ENCODE results near the gene ADAMTSL5. TPM values are rescaled to one million over a fixed set of nuclear protein-coding genes. Genes with fewer than 3 reads are reported as not detected.

ADAMTSL5 gene
- total and polyA plus RNA-seq, 2 of the 13 experiments (the other 11 are each of a cell fraction or from before 2014, with no cell fraction given) = 0.60 to 2.7 TPM

GRCh38 chr19:1482361-1483130 lies 30.3 kb downstream of the ADAMTSL5 start (continued):
- TF ChIP-seq, protein P1, sequence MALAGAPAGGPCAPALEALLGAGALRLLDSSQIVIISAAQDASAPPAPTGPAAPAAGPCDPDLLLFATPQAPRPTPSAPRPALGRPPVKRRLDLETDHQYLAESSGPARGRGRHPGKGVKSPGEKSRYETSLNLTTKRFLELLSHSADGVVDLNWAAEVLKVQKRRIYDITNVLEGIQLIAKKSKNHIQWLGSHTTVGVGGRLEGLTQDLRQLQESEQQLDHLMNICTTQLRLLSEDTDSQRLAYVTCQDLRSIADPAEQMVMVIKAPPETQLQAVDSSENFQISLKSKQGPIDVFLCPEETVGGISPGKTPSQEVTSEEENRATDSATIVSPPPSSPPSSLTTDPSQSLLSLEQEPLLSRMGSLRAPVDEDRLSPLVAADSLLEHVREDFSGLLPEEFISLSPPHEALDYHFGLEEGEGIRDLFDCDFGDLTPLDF (CRISPR knock-in tag; IDR thresholded peaks at IDR 0.05) = no peak
- no peak for TF ChIP-seq ZNF605 (CRISPR knock-in tag; IDR thresholded peaks at IDR 0.05)
- TF ChIP-seq ZNF567 (CRISPR knock-in tag; IDR thresholded peaks at IDR 0.05; ENCODE audit: borderline replicate concordance) = no peak
- no peak for TF ChIP-seq MTA3 (CRISPR knock-in tag; IDR thresholded peaks at IDR 0.05)
- no peak for TF ChIP-seq TCF7 (IDR thresholded peaks at IDR 0.05; ENCODE audit: low read depth)
- no peak for TF ChIP-seq AGO2 (optimal IDR thresholded peaks at IDR 0.05; ENCODE audit: low read depth, low read length)
- no peak for TF ChIP-seq HMGA1 (CRISPR knock-in tag; conservative IDR thresholded peaks at IDR 0.05)
- no peak for TF ChIP-seq SYNCRIP (IDR thresholded peaks at IDR 0.05; ENCODE audit: insufficient read depth, low read depth, low read length)
- TF ChIP-seq AFF4 (CRISPR knock-in tag; IDR thresholded peaks at IDR 0.05) = no peak
- TF ChIP-seq ZNF839 (CRISPR knock-in tag; IDR thresholded peaks at IDR 0.05; ENCODE audit: borderline replicate concordance) = no peak
- TF ChIP-seq, protein P2, sequence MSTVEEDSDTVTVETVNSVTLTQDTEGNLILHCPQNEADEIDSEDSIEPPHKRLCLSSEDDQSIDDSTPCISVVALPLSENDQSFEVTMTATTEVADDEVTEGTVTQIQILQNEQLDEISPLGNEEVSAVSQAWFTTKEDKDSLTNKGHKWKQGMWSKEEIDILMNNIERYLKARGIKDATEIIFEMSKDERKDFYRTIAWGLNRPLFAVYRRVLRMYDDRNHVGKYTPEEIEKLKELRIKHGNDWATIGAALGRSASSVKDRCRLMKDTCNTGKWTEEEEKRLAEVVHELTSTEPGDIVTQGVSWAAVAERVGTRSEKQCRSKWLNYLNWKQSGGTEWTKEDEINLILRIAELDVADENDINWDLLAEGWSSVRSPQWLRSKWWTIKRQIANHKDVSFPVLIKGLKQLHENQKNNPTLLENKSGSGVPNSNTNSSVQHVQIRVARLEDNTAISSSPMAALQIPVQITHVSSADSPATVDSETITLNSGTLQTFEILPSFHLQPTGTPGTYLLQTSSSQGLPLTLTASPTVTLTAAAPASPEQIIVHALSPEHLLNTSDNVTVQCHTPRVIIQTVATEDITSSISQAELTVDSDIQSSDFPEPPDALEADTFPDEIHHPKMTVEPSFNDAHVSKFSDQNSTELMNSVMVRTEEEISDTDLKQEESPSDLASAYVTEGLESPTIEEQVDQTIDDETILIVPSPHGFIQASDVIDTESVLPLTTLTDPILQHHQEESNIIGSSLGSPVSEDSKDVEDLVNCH (CRISPR knock-in tag; IDR thresholded peaks at IDR 0.05) = no peak
- TF ChIP-seq HMG20A (CRISPR knock-in tag; IDR thresholded peaks at IDR 0.05; ENCODE audit: borderline replicate concordance) = no peak
- TF ChIP-seq TEAD3 (CRISPR knock-in tag; optimal IDR thresholded peaks at IDR 0.05; ENCODE audit: borderline replicate concordance) = peak; percentile 16
- no peak for TF ChIP-seq YEATS4 (CRISPR knock-in tag; IDR thresholded peaks at IDR 0.05; ENCODE audit: borderline replicate concordance)
- TF ChIP-seq IKZF5 (CRISPR knock-in tag; IDR thresholded peaks at IDR 0.05) = no peak
- no peak for TF ChIP-seq TBP (CRISPR knock-in tag; IDR thresholded peaks at IDR 0.05)
- no peak for TF ChIP-seq ZNF563 (CRISPR knock-in tag; IDR thresholded peaks at IDR 0.05)
- TF ChIP-seq REXO4 (CRISPR knock-in tag; IDR thresholded peaks at IDR 0.05; ENCODE audit: borderline replicate concordance) = no peak
- TF ChIP-seq ZFAT (CRISPR knock-in tag; conservative IDR thresholded peaks at IDR 0.05) = no peak
- no peak for TF ChIP-seq ZFP1 (CRISPR knock-in tag; IDR thresholded peaks at IDR 0.05)
- TF ChIP-seq ZNF660 (CRISPR knock-in tag; IDR thresholded peaks at IDR 0.05; ENCODE audit: borderline replicate concordance, low read depth) = no peak
- TF ChIP-seq MXD4 (CRISPR knock-in tag; IDR thresholded peaks at IDR 0.05) = no peak
- no peak for TF ChIP-seq ZNF143 (CRISPR knock-in tag; IDR thresholded peaks at IDR 0.05)

All from HepG2 (cell line).